SKM-1 (cell line): ENCODE data around the gene DENND4C.
"Not testable (repeated sequence)": the region's sequence is repeated elsewhere in the genome, so short reads cannot be mapped to it uniquely, and the experiment has no call there.

Source experiments
- DNase-seq: peaks from one replicate; lab custom pipeline; 2025; ENCODE audit not compliant: unreplicated experiment; lab: John Stamatoyannopoulos, UW

DENND4C gene

DNA sequence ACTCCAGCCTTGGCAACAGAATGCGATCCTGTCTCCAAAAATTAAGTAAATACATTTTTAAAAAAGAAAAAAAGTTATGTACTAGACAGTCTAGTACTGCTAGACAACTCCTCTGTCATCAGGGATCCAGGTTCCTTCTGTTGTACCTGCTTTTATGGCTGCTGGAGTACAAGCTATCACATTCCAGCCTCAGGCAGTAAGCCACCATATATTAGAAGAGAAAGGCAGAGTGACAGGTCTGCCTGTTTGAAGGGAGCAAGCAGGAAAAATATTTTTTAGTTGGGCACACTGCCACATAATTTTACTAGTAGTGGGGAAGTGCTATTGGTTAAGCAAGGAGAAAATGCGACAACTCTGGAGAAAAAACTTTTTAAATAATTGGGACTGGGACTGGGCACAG lies 138.6 kb downstream of the DENND4C start:
- DNase-seq: no peak

DNA sequence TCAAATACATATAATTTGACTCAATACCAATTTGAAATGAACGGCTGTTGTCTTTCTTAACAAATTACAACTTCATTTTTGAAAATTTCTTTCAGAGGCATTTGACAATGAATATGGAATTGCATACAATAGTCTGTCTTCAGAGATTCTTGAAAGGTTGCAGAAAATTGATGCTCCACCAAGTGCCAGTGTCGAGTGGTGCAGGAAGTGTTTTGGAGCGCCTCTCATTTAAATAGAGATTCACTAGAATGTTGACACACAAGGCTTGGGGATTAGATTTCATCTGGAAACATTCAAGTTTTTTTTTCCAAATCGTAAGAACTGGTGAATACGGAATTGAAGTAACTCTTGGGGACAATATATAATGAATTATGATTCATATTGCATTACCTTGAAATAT lies 141.4 kb downstream of the DENND4C start:
- DNase-seq: no peak

- DNase-seq: no peak
These were observed 142.1 kb downstream of the DENND4C start for GRCh38 chr9:19372567-19372966.

- no peak for DNase-seq
These were observed 143.0 kb downstream of the DENND4C start for GRCh38 chr9:19373527-19373926.

DNA sequence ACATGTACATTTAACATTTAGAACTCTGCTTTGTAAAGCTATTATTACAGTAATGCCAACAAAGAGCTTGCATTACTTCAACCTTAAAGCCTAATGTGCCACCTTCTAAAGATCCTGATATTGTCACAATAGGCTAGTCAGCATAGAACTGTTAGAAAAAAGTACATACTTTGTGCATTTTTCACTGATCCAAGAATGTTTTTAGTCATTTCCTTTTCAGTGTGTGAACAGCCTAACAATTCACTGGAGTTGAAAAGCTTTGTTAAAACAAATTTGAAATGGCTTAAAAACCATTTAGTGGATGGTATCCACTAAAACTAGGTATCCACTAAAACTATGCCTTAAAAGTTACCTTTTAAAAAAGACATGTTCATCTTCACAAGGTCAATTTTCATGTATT lies 145.0 kb downstream of the DENND4C start:
- DNase-seq: no peak

GRCh38 chr9:19376931-19377330 lies 146.4 kb downstream of the DENND4C start:
- DNase-seq: no peak

- no peak for DNase-seq
These were observed 147.7 kb downstream of the DENND4C start for GRCh38 chr9:19378164-19378563.

- no peak for DNase-seq
These were observed 148.2 kb downstream of the DENND4C start for GRCh38 chr9:19378647-19379046.

GRCh38 chr9:19379283-19379682 lies 148.8 kb downstream of the DENND4C start:
- DNase-seq: no peak

DNA sequence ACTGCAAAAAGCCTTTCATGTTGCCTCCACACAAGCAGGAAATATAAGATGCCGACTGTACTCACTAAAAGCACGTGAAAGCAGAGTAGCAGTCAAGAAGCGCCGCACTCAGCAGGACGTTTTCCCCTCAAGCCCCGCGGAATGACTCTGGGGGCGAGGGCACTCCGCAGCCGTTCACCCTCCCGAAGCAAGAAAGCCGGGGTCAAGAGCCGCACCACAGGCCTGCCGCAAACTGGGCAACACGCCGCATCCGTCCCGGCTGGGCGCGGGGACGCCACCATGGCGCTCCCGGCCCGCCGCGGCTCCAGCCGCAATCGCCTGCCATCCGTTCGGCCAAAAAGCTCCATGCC lies 149.2 kb downstream of the DENND4C start:
- no peak for DNase-seq

GRCh38 chr9:19380826-19381075 lies 150.3 kb downstream of the DENND4C start:
- no peak for DNase-seq

- DNase-seq: no peak
These were observed 151.2 kb downstream of the DENND4C start for GRCh38 chr9:19381656-19382055.

- not testable (repeated sequence) for DNase-seq
These were observed 154.7 kb downstream of the DENND4C start for GRCh38 chr9:19385212-19385611.

- no peak for DNase-seq
These were observed 155.5 kb downstream of the DENND4C start for GRCh38 chr9:19385786-19386501.

GRCh38 chr9:19386502-19387044 lies 156.1 kb downstream of the DENND4C start:
- DNase-seq: no peak

- no peak for DNase-seq
These were observed 156.8 kb downstream of the DENND4C start for GRCh38 chr9:19387317-19387716.

DNA sequence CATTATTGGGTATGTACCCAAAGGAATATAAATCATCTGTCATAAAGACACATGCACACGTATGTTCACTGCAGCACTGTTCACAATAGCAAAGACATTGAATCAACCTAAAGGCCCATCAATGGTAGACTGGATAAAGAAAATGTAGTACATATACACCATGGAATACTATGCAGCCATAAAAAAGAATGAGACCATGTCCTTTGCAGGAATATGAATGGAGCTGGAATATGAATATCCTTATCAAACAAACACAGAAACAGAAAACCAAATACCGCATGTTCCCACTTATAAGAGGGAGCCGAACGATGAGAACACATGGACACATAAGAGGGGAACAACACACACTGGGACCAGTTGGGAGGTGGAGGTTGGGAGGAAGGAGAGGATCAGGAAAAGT lies 159.0 kb downstream of the DENND4C start:
- DNase-seq: not testable (repeated sequence)

GRCh38 chr9:19397845-19398244 lies 167.4 kb downstream of the DENND4C start:
- DNase-seq: no peak

GRCh38 chr9:19403231-19403630 lies 172.7 kb downstream of the DENND4C start:
- not testable (repeated sequence) for DNase-seq

- DNase-seq: no peak
These were observed 174.0 kb downstream of the DENND4C start for GRCh38 chr9:19404283-19405075.

DNA sequence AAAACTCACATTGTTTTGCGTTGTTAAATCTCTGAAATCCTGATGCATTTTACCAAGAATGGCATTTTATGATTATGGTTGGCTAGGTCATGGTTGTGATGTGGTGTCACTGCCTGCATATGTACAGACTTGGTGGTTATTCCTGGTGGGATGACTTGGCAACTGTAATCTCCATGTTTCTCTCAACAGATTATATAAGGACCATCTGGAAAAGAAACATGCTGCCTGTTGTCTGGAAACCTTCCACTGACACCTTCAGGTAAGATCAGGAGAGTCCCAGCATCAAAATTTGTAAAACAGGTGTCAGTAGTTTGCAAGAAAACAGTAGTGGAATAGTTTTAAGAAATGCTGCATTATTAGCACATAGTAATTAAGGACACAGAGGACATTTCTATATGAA lies 175.3 kb downstream of the DENND4C start:
- DNase-seq: no peak

GRCh38 chr9:19408316-19408692 lies 177.8 kb downstream of the DENND4C start:
- no peak for DNase-seq
